Vagina (tissue), 2 donors: Measurements from ENCODE around the gene CCDC82.

ENCODE experiments used
- CTCF ChIP-seq, 3 experiments: fragments of 450-650 bp in 2 of 3; fragments of 200-600 bp in 1 of 3; sonication (generic) in 1 of 3; IDR thresholded peaks; one replicate each; pipeline ENCODE4 v1.5.1; 2017 to 2019; ENCODE audit warnings: antibody characterized with exemption in 3 of 3, mild to moderate bottlenecking in 2 of 3, moderate library complexity in 2 of 3
- POLR2A ChIP-seq, 2 donors: fragments of 450-650 bp; IDR thresholded peaks; one replicate each; pipeline ENCODE4 v1.6.1; 2017; ENCODE audit warnings: antibody characterized with exemption in 2 of 2, mild to moderate bottlenecking in 2 of 2, moderate library complexity in 2 of 2
- POLR2AphosphoS5 ChIP-seq, 2 donors: sonication (generic); formaldehyde crosslinking; IDR thresholded peaks; one replicate each; pipeline ENCODE4 v1.9.0; 2017; ENCODE audit warnings: antibody characterized with exemption in 2 of 2, mild to moderate bottlenecking in 2 of 2, low read depth in 1 of 2; ENCODE audit not compliant: insufficient read depth in 1 of 2

- TF ChIP-seq CTCF (IDR thresholded peaks at IDR 0.05), result peak in 1 of 3 experiments; percentile 10
- TF ChIP-seq POLR2A (IDR thresholded peaks at IDR 0.05), result peak in 1 of 2 donors; percentile 83
- TF ChIP-seq POLR2AphosphoS5 (IDR thresholded peaks at IDR 0.05; ENCODE audit: insufficient read depth in 1 of 2, low read depth in 1 of 2), result peak; percentile 83 to 99
These were observed at the start of gene CCDC82, which contains the start of gene JRKL for GRCh38 chr11:96389720-96390487.
